Endometrial microvascular endothelial cells (primary cell): ENCODE measurements around the gene GSAP. TPM values are rescaled to one million over a fixed set of nuclear protein-coding genes. Genes with fewer than 3 reads are reported as not detected.

ENCODE experiments used
- in situ Hi-C: cut with HindIII; loops from 2 replicates; pipeline ENCODE4 v1.10.0; 2017; ENCODE audit warnings: low sequenced_read_pairs, low pct_unique_long_range_greater_than_20kb; ENCODE audit errors: inconsistent ontology term
- total RNA-seq: library from RNA; depleted of rRNA; stranded (reverse); fragments of >200 nt; gene quantifications from one replicate; pipeline ENCODE4 v1.2.3, GENCODE V29; 2015; ENCODE audit errors: inconsistent ontology term

Gene GSAP
- total RNA-seq, 1 donor from 2014 or later, result 5.2 TPM

DNA sequence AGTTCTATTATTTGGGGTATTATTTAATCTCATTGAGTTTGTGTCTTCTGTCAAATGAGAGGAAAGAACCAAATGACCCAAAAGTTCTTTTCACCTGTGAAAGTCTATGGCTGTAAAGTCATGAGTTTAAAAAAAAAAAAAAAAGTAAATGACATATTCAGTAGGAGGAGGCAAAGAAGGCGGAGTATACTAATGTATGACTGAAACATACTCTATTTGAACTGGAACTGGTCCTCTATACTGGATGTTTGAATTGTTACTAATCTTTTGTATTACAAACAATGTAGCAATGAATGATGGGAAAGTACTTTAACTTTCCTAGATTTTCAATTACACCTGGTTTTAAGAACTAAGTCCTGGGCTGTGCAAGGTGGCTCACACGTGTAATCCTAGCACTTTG lies 24.9 kb upstream of the GSAP start:
- in situ Hi-C loops, result no loop called here

DNA sequence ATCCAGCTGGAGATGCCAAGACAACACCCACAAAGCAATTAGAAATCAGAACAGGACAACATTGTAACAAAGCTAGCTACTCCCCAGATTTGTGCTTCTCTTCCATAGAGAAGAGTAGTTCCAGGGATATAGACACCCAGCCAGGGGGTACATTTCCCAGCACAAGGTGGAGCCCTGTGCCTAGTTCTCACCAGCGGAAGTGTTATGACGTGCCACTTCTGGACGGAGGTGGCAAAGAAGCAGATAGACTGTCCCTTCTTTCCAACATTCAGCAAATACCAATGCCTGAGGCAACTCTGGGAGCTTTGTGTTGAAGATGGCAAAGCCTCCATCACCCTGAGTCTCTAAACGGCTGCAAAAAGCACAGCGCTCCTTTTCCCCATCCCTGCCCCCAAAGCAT lies 23.4 kb upstream of the GSAP start:
- in situ Hi-C loops, result no loop called here

- in situ Hi-C loops, result no loop called here
Measured at GRCh38 chr7:77438131-77438530, 22.0 kb upstream of the GSAP start.

- in situ Hi-C loops, result no loop called here
Measured at GRCh38 chr7:77434570-77435275, 18.6 kb upstream of the GSAP start.

- in situ Hi-C loops, result no loop called here
Measured at GRCh38 chr7:77433901-77434300, 17.8 kb upstream of the GSAP start.

- in situ Hi-C loops, result no loop called here
Measured at GRCh38 chr7:77430927-77431326, 14.8 kb upstream of the GSAP start.

DNA sequence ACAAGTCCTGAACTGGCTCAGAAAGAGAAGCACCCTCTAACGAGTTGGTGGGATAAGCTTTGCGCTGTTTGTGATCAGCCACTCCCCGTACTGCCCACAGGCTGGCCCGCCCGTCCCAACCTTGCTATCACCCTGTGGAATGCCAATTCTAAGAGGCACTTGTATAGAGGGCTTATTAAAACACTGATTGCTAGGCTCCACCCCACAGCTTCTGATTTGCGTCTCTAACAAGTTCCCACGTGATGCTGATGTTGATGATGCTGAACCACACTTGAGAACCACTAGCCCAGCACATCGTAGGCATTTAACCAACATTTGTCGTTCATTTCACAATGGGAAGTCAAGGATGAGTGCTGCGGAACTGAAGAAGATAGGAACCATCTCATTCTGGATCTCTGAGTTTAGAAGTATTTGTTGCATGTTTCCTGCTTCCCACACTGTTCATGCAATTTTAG lies 12.7 kb upstream of the GSAP start:
- in situ Hi-C loops, result no loop called here

DNA sequence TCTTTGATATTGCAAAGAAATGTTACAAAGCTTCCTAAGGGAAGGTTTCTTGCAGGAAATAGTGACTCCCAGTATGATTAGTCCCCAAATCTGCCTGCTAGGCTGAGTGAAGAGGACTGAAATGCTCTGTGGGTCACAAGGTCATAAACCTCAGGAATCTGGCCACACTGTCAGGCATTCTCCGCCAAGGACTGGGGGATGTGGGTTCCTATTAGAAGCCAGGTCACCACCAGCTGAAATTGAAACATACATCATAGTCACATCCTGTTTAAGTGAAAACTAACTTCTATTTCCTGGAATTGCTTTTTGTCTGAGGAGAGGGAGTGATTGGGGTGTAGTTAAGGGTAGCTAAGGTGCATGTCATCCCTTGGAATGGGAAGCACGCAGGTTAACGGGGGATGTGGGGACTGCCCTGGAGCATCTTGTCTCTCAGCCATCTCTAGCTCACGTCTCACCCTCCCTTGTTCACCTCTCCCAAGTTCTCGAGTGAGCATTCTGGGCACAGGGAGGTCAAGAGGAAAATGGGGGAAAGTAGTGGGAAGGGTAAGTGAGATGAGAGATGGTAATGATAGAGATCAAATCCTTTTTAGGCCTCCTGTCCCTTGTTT lies 12.0 kb upstream of the GSAP start:
- in situ Hi-C loops, result no loop called here

- in situ Hi-C loops, result no loop called here
Measured at GRCh38 chr7:77426521-77427051, 10.4 kb upstream of the GSAP start.

DNA sequence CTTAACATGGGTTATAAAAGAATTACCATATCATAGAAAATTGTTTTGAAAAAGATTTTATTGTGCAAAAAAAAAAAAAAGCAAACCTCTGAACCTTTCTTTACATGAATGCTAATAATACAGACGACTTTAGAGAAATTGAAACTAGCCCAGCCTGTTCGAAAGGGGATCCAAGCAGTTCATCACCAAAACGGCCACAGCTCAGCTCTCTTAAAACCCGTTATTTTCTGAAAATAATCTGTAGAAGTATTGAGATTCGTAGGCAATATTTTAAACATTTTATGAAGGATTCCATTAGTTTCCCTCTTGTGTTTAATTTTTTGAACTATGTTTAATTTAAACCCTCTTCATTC lies 9.9 kb upstream of the GSAP start:
- in situ Hi-C loops, result no loop called here

DNA sequence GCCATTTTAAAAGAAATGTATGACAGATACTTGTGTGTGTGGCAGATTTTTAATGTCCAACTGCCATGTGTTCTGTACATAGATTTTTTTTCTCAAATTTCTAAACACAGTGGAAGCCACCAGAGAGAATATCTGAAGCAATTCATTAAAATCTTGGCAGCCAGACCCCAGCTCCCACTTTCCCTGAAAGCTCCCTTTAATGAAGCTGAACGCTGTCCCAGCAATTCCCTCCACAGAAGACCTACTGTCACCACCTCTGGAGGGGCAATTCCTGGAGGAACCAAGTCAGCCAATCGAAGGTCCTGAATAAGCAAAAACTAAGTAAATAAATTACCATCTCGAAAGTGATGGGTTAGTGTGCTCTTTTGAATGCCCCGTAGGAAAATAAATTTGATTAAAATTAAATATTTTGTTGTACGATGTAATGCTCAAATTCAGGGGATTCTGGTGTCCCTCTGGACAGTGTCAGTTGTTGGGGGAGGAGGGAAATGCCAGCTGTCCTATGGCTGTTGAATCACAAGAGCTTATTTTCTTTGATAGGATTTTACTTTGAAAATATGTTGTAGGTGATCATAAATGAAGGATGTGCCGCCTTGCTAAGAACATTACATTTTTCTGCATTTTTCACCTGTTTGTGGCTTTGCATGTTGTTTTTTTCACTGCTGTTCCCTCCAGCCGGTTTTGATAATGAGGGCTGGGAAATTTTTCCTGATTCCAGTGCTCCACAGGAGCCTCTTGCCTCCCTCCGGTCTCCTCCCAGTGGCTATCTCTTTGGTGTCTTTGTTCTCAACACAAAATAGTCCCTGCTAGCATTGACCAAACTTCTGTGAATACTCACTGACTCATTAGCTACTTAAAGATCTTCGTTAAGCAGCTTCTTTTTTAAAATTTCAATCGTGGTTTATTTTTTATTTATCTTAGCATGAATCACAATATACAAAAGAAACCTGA lies 9.2 kb upstream of the GSAP start:
- in situ Hi-C loops, result no loop called here

DNA sequence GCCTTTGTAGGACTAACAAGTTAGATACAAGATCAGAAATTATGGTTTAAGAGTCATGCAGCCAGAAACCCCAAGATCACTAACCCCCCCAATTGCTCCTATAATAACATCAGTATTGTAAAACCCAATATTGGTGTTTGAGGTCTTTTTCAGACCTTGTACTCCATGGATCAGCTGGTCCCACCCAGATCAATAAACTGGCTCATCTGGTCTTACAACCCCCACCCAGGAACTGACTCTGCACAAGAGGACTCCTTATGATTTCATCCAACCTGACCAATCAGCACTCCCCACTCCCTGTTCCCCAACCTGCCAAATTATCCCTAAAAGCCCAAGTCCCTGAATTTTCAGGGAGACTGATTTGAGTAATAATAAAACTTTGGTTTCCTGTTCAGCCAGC lies 6.4 kb upstream of the GSAP start:
- in situ Hi-C loops, result no loop called here

- in situ Hi-C loops, result no loop called here
Measured at GRCh38 chr7:77420986-77421672, 5.0 kb upstream of the GSAP start.

DNA sequence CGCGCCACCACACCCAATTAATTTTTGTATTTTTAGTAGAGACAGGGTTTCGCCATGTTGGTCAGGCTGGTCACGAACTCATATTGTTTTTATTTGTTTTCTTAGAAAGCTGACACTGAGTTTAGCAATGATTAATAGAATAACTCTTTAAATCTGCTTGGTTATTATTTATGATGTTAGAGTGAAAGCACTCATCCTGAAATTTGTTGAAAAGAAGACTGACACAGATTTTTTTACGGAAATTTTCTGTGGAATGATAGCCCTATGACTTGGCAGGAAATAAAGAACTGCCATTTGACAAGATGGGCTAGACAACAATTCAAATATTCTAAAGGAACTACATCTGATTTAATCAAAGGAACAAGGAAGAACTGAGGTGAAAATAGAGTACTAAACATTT lies 4.3 kb upstream of the GSAP start:
- in situ Hi-C loops, result no loop called here

DNA sequence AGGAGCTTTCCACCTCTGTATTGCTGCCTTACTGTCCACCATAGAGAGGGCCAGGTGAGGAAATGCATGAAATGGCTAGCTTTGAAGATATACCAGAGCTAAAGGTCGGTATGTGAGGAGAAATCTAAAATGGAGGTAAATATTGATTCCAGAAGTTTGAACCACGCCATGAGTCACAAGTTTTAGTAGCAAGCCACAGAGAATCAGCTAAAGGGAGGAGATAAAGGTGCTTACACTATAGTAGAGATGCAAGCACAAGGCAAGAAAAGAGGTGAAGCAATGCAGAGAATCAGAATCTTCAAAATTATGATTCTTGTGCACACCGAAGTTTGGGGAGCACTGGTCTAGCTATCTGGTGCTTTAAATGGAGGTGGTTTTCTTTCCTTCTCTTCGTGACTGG lies 3.0 kb upstream of the GSAP start:
- in situ Hi-C loops, result loop anchor here (10.0 kb wide), 1 partner anchor 136 kb away; no protein-coding TSS in a partner anchor

DNA sequence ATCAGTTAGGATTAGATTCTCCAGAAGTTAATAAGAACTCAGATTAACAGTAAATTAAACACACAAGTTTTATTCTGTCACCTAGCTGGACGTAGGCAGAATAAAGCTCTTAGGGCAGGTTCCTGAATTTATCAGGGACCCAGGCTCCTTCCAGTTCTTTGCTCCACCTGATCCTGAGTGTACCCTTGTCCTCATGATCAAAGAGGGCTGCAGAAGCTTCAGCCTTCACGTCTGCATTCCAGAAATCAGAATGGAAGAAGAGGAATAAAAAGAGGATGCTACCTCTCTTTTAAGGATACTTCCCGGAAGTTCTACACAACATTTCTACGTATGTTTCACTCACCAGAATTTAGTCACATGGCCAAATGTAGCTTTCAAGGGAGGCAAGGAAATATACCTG lies 1.7 kb upstream of the GSAP start:
- in situ Hi-C loops, result loop anchor here (10.0 kb wide), 1 partner anchor 137 kb away; no protein-coding TSS in a partner anchor

DNA sequence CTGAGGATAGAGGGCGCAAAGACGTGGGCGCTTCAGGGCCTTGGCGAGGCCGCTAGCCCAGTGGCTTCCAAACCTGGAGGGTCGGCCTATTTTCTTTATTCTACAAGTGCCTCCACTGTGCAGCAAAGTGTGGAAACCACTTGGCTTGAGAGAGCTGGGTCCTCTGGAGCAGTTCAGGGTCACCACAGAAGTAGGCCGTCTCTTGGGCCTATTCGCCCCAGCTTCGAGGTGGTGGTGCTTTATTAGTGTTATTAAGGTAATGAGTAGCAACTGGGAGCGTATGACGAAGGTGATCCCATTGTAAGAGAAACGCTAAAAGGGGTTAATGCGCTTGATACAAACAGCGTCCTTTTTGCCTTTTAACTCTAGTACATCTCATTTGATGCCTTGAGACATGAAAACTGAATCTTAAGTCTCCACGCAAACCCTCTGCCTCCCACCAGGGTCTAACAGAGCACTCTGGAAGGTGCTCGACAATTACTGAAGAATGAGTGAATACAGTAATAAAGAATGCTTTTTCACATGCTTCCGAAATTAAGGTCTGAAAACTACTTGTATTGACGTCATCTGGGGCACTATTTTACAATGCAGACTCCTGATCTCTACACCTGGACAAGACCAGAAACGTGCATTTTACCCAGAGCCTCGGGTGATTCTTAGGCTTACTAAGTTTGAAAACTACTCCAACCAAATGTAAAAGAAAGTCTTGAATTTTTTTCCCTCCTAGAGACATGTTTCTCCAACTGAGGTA lies 647 bp upstream of the GSAP start:
- in situ Hi-C loops, result loop anchor here (10.0 kb wide), 1 partner anchor 138 kb away; no protein-coding TSS in a partner anchor

- in situ Hi-C loops, result loop anchor here (10.0 kb wide), 1 partner anchor 139 kb away; no protein-coding TSS in a partner anchor
Measured at GRCh38 chr7:77415476-77415822, 700 bp downstream of the GSAP start.
